ENCODE measurements around the gene ERI3.
"Not testable (repeated sequence)": the region's sequence is repeated elsewhere in the genome, so short reads cannot be mapped to it uniquely, and the experiment has no call there.

DNA sequence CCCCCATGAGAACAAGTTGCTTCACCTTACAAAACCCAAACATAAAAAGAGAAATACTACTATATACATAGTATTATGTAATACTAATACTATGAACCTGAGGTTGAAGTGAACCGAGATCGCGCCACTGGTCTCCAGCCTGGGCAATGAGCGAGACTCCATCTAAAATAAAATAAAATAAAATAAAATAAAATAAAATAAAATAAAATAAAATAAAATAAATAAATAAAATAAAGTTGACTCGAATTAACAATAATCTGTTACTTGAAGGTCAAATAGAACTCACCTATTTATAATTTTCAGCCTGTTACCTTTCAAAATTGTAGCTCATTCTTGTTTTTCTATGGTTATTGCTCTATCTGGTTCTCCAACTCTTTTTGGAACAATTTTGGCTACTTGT, 148.5 kb downstream of the ERI3 start:
- TF ChIP-seq, protein P1, sequence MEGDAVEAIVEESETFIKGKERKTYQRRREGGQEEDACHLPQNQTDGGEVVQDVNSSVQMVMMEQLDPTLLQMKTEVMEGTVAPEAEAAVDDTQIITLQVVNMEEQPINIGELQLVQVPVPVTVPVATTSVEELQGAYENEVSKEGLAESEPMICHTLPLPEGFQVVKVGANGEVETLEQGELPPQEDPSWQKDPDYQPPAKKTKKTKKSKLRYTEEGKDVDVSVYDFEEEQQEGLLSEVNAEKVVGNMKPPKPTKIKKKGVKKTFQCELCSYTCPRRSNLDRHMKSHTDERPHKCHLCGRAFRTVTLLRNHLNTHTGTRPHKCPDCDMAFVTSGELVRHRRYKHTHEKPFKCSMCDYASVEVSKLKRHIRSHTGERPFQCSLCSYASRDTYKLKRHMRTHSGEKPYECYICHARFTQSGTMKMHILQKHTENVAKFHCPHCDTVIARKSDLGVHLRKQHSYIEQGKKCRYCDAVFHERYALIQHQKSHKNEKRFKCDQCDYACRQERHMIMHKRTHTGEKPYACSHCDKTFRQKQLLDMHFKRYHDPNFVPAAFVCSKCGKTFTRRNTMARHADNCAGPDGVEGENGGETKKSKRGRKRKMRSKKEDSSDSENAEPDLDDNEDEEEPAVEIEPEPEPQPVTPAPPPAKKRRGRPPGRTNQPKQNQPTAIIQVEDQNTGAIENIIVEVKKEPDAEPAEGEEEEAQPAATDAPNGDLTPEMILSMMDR (conservative IDR thresholded peaks at IDR 0.05; ENCODE audit: low read length): not testable (repeated sequence)
- not testable (repeated sequence) for TF ChIP-seq EZH2phosphoT487 (IDR thresholded peaks at IDR 0.05; ENCODE audit: borderline replicate concordance)
